K562 (cell line): ENCODE measurements around the gene NAP1L4. TPM values are rescaled to one million over a fixed set of nuclear protein-coding genes. Genes with fewer than 3 reads are reported as not detected.
A peak's percentile ranks its signal among the peaks of the same experiment; 100 is the strongest.

Experiments
- ATAC-seq: fragments of 200-7000 bp; cut with Tn5 transposase; 3 replicates; pipeline ENCODE4 v1.9.1; 2020; ENCODE audit warnings: moderate library complexity
- BruUV-seq: library from RNA; stranded (reverse); fragments of 400-500 nt; replicated peaks from 2 replicates; lab custom pipeline; 2021; lab: Mats Ljungman, UMichigan
- CTCF ChIA-PET: fragments of 300-600 bp; formaldehyde crosslinking; extraction: SDS; loops from one replicate; lab custom pipeline; 2021; ENCODE audit warnings: low intra/inter-chr PET ratio; lab: Yijun Ruan, JAX
- POLR2A ChIA-PET: fragments of 300-600, 350-650 bp; sonication (Branson Sonifier 250); formaldehyde crosslinking; extraction: SDS; loops from one replicate; lab custom pipeline; 2021; ENCODE audit warnings: antibody characterized with exemption, inconsistent platforms; lab: Yijun Ruan, JAX
- DNase-seq, 4 experiments: peaks; one replicate each; pipeline versions ENCODE4 v3.0.0 to v3.0.0-alpha.2; 2011 to 2018; ENCODE audit warnings: low spot score in 3 of 4, mixed read lengths in 3 of 4; ENCODE audit errors: extremely low read depth in 1 of 4
- FAIRE-seq: peaks from 2 replicates; lab custom pipeline; 2011; peaks lifted over from hg19 to GRCh38; lab: Jason Lieb, UNC
- H2AFZ ChIP-seq: 2 replicates; pipeline ENCODE4 v1.6.0; 2011; ENCODE audit warnings: low read depth, low read length, control low read depth, inconsistent platforms
- H3K27ac ChIP-seq: fragments of 200-600 bp; 3 replicates; pipeline ENCODE4 v1.8.0; 2011; ENCODE audit warnings: low read depth, mild to moderate bottlenecking, control low read depth, inconsistent platforms, low read length, moderate library complexity, mixed read lengths; ENCODE audit errors: extremely low read depth
- H3K27me3 ChIP-seq, 2 experiments: fragments of 300-600 bp in 1 of 2; 2 replicates in 1 of 2; 3 replicates in 1 of 2; pipeline versions ENCODE4 v1.6.0 to v1.8.0; 2011; ENCODE audit warnings: inconsistent platforms in 2 of 2, low read length in 2 of 2, mild to moderate bottlenecking in 1 of 2, mixed read lengths in 1 of 2, moderate library complexity in 1 of 2; ENCODE audit not compliant: control insufficient read depth in 2 of 2, insufficient read depth in 2 of 2
- H3K36me3 ChIP-seq: fragments of 300-600 bp; 3 replicates; pipeline ENCODE4 v1.8.0; 2011; ENCODE audit warnings: mild to moderate bottlenecking, low read length, inconsistent platforms; ENCODE audit not compliant: control insufficient read depth, insufficient read depth
- H3K4me1 ChIP-seq, 2 experiments: fragments of 200-600 bp in 1 of 2; replicated peaks in 1 of 2; 2 replicates in 1 of 2; 3 replicates in 1 of 2; pipeline versions ENCODE4 v1.5.1 to v1.8.0; 2011; ENCODE audit warnings: inconsistent platforms in 2 of 2, low read length in 2 of 2, mild to moderate bottlenecking in 1 of 2, mixed read lengths in 1 of 2, moderate library complexity in 1 of 2; ENCODE audit not compliant: control insufficient read depth in 2 of 2, insufficient read depth in 2 of 2
- H3K4me2 ChIP-seq: 2 replicates; pipeline ENCODE4 v1.6.1; 2011; ENCODE audit warnings: low read length, control low read depth, inconsistent platforms, mixed read lengths; ENCODE audit not compliant: insufficient read depth
- H3K4me3 ChIP-seq: fragments of 200-600 bp; sonication (generic), shearing (Covaris generic); 2 replicates; pipeline ENCODE4 v1.5.1; 2016; ENCODE audit warnings: control low read depth, inconsistent platforms
- H3K79me2 ChIP-seq: fragments of 200-600 bp; 3 replicates; pipeline ENCODE4 v1.8.0; 2011; ENCODE audit warnings: low read length, inconsistent platforms; ENCODE audit not compliant: control insufficient read depth, insufficient read depth
- H3K9ac ChIP-seq, 2 experiments: 2 replicates each; pipeline versions ENCODE4 v1.6.0 to v1.6.1; 2011; ENCODE audit warnings: low read depth in 2 of 2, low read length in 2 of 2, control low read depth in 1 of 2, inconsistent platforms in 1 of 2, mild to moderate bottlenecking in 1 of 2, mixed read lengths in 1 of 2; ENCODE audit not compliant: insufficient read depth in 1 of 2
- H3K9me1 ChIP-seq: one replicate; pipeline ENCODE4 v1.6.0; 2011; ENCODE audit warnings: inconsistent platforms, mild to moderate bottlenecking, low read length, moderate library complexity; ENCODE audit not compliant: control insufficient read depth, insufficient read depth
- H3K9me3 ChIP-seq: replicated peaks from 2 replicates; pipeline ENCODE4 v1.5.1; 2011; ENCODE audit warnings: low read depth, low read length, inconsistent platforms; ENCODE audit not compliant: control insufficient read depth, insufficient read depth
- H4K20me1 ChIP-seq: replicated peaks from 2 replicates; pipeline ENCODE4 v1.6.1; 2011; ENCODE audit warnings: low read length, inconsistent platforms, mixed read lengths; ENCODE audit not compliant: control insufficient read depth, insufficient read depth
- EGR1 ChIP-seq: fragments of 450-650 bp; conservative IDR thresholded peaks from 2 replicates; pipeline ENCODE4 v1.6.1; 2017; ENCODE audit warnings: mild to moderate bottlenecking
- ESRRA ChIP-seq: fragments of 450-650 bp; IDR thresholded peaks from 2 replicates; pipeline ENCODE4 v1.6.1; 2014; ENCODE audit warnings: low read depth, mild to moderate bottlenecking, moderate library complexity, borderline replicate concordance
- FOXK2 ChIP-seq, 2 experiments: fragments of 450-650 bp; IDR thresholded peaks in 1 of 2; conservative IDR thresholded peaks in 1 of 2; 2 replicates each; pipeline ENCODE4 v1.6.1; 2016; ENCODE audit warnings: low read depth in 2 of 2, mild to moderate bottlenecking in 1 of 2
- GABPB1 ChIP-seq: sonication (generic); formaldehyde crosslinking; IDR thresholded peaks from 2 replicates; pipeline ENCODE4 v1.8.0; 2022; ENCODE audit warnings: mild to moderate bottlenecking, missing genetic modification reagents
- NCOA4 ChIP-seq: fragments of 450-650 bp; IDR thresholded peaks from 2 replicates; pipeline ENCODE4 v1.6.1; 2018; ENCODE audit warnings: mild to moderate bottlenecking; ENCODE audit not compliant: partially characterized antibody
- PML ChIP-seq: IDR thresholded peaks from 2 replicates; pipeline ENCODE4 v1.6.1; 2012; ENCODE audit warnings: low read length, inconsistent platforms
- POLR2A ChIP-seq: fragments of 450-650 bp; conservative IDR thresholded peaks from 2 replicates; pipeline ENCODE4 v1.6.1; 2016
- POLR2AphosphoS5 ChIP-seq: IDR thresholded peaks from 2 replicates; pipeline ENCODE4 v1.6.1; 2011; ENCODE audit warnings: mild to moderate bottlenecking, low read depth, low read length, moderate library complexity; ENCODE audit not compliant: control insufficient read depth, insufficient read depth
- POLR2B ChIP-seq: fragments of 450-650 bp; IDR thresholded peaks from 2 replicates; pipeline ENCODE4 v1.6.1; 2018; ENCODE audit warnings: low read depth; ENCODE audit not compliant: partially characterized antibody
- POLR2G ChIP-seq: fragments of 200-400 bp; formaldehyde crosslinking; IDR thresholded peaks from 2 replicates; pipeline ENCODE4 v1.6.1; 2017; ENCODE audit warnings: low read depth, mild to moderate bottlenecking, antibody characterized with exemption, low read length, moderate library complexity
- PPARD ChIP-seq: fragments of 250-450 bp; sonication (Bioruptor Pico); IDR thresholded peaks from 2 replicates; pipeline ENCODE4 v1.8.0; 2022; ENCODE audit warnings: inconsistent platforms, mild to moderate bottlenecking, moderate library complexity
- RBM22 ChIP-seq: fragments of 200-400 bp; formaldehyde crosslinking; IDR thresholded peaks from 2 replicates; pipeline ENCODE4 v1.6.1; 2018; ENCODE audit warnings: low read length, low read depth; ENCODE audit not compliant: poor library complexity, severe bottlenecking
- SRF ChIP-seq, 2 experiments: fragments of 250-450, 450-650 bp in 1 of 2; sonication (Bioruptor Pico) in 1 of 2; sonication (generic) in 1 of 2; formaldehyde crosslinking; IDR thresholded peaks; 2 replicates each; pipeline versions ENCODE4 v1.5.0 to v1.5.1; 2020 to 2022; ENCODE audit warnings: mild to moderate bottlenecking in 1 of 2, missing genetic modification reagents in 1 of 2
- SUPT5H ChIP-seq: fragments of 450-650 bp; IDR thresholded peaks from 2 replicates; pipeline ENCODE4 v1.6.1; 2016
- ZBED1 ChIP-seq: IDR thresholded peaks from 2 replicates; pipeline ENCODE4 v1.6.1; 2014
- ZC3H4 ChIP-seq: sonication (generic); formaldehyde crosslinking; IDR thresholded peaks from 2 replicates; pipeline ENCODE4 v1.9.0; 2021; ENCODE audit warnings: missing genetic modification reagents, borderline replicate concordance
- WGBS: fragments of 100-300 bp; shearing (Covaris generic); methylation state at CpG from one replicate; pipeline ENCODE4 v1.1.6; 2016; ENCODE audit warnings: low coverage, mixed read lengths; ENCODE audit not compliant: insufficient coverage; ENCODE audit errors: missing lambda C conversion rate; 5-methylcytosine and 5-hydroxymethylcytosine counted together
- in situ Hi-C: fragments of 300-500 bp; cut with MboI; formaldehyde crosslinking; loops from 4 replicates; pipeline ENCODE4 v1.15.0; 2018; ENCODE audit warnings: inconsistent platforms, mixed read lengths
- intact Hi-C: fragments of 100-400 bp; cut with micrococcal nuclease; formaldehyde crosslinking; loops from 2 replicates; pipeline ENCODE4 v1.14.2; 2022
- polyA plus RNA-seq, 8 experiments: library from polyadenylated mRNA; depleted of rRNA in 4 of 8; stranded (reverse) in 5 of 8; unstranded in 3 of 8; fragments of >200 nt; fragmentation: Nextera tagmentation in 2 of 8; fragmentation: Illumina TruSeq in 1 of 8; extraction: Ambion mirVana in 2 of 8; extraction: Trizol in 1 of 8; gene quantifications; 2 replicates each; pipeline versions ENCODE4 v1.2.1 to v1.2.3, GENCODE V29; 2011 to 2014; ENCODE audit warnings: inconsistent platforms in 1 of 8, missing spikeins in 1 of 8
- total RNA-seq, 7 experiments: library from RNA; depleted of rRNA in 6 of 7; stranded (reverse); fragments of >200 nt in 6 of 7; fragmentation: Illumina TruSeq in 2 of 7; extraction: Trizol in 2 of 7; gene quantifications; 2 replicates each; pipeline versions ENCODE4 v1.2.1 to v1.2.3, GENCODE V29; 2011 to 2021; ENCODE audit warnings: low replicate concordance in 1 of 7
- TF ChIP-seq, protein P1 (sequence below): fragments of 450-650 bp; IDR thresholded peaks from 2 replicates; pipeline ENCODE4 v1.7.1; 2018; ENCODE audit warnings: mild to moderate bottlenecking, low read depth; ENCODE audit not compliant: partially characterized antibody

NAP1L4 gene
- total and polyA plus RNA-seq, 9 of the 15 experiments (the other 6 are each of a cell fraction or from before 2014, with no cell fraction given), result 34.1 to 237 (median 179) TPM

DNA sequence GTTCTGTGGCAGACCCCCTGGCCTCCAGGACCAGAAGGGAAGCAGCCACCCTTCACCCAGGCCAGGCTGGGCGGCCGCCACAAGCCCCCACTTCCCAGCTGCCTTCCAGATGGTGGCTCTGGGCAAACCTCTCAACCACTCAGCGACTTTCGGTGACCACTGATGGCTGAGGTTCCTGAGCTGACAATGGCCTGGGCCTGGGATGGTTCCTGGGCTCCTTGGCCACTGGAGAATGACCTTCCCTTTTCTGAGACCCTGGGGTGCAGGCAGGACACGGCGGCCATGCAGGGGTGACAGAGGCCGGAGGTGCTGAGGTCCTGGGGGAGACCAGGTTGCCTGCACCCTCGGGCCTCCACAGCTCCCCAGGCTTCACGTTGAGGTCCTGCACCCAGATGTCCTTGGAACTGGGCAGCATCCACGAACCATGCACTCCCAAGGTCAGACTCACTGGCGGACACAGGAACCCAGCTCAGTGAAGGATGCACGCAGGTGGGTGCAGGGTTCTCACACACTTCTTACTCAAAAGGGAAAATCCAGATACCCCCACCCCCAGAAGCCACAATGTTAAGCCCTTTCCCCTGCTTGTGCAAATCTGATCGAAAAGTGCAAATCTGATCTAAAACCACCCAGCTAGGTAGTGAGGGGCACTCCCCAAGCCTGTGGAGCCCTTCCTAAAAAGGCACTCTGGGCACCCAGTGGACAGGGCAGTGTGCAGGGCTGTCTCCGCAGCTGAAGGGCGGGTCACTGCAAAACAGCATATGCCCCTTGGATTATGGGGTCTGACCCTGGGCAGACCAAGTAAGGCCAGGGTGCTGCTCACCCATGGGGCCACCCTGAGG is 49.0 kb downstream of the NAP1L4 start:
- no TSS peak for BruUV-seq
- Histone ChIP-seq H3K79me2 (no peaks in the 10 kb centered on the region), H4K20me1 (peaks cover 6% of the 10 kb centered on the region; the same call in 1 of the 2 replicates), H3K4me2 (no peak overlapping the region), H3K27me3 (no peaks in the 10 kb centered on the region), H3K9ac (no peak overlapping the region), H3K27ac (no peak overlapping the region), H3K9me1 (no peaks in the 10 kb centered on the region), H3K36me3 (peaks cover 48% of the 10 kb centered on the region), H3K4me1 (peaks cover 0 to 32% of the 10 kb centered on the region in 2 experiments; a peak in 2 of 5 replicates), H3K9me3 (0 out of 2 replicates have a peak, but pooled peaks cover 4% of the 10 kb centered on the region), H2AFZ (no peak overlapping the region), H3K4me3 (no peak overlapping the region)
- no peak for DNase-seq
- POLR2A ChIA-PET, result interaction anchor here (0.6 to 4.4 kb wide), 9 partner anchors 8 to 252 kb away, joined by 3 to 33 read pairs (median 4); partner anchors contain the start of gene PHLDA2
- no peak for FAIRE-seq
- WGBS, result 80% methylated on average over 15 of the region's 15 CpGs
- peak; percentile 37 for ATAC-seq
- in situ Hi-C loops, result no loop called here
- intact Hi-C loops, result no loop called here
- CTCF ChIA-PET, result no interaction called here
- peak; percentile 62; the same call in 1 of the 2 replicates for TF ChIP-seq SUPT5H
- TF ChIP-seq SRF (CRISPR knock-in tag; IDR thresholded peaks at IDR 0.05), result no peak
- TF ChIP-seq ESRRA, result peak; percentile 63; the same call in 1 of the 2 replicates
- TF ChIP-seq PML, result 0 out of 2 replicates have a peak, but pooled peaks have one; percentile 10
- no peak for TF ChIP-seq ZC3H4 (CRISPR knock-in tag)
- TF ChIP-seq NCOA4, result no peak
- no peak for TF ChIP-seq EGR1
- peak; percentile 51; the same call in 1 of the 2 replicates for TF ChIP-seq POLR2AphosphoS5
- no peak for TF ChIP-seq FOXK2 (conservative IDR thresholded peaks at IDR 0.05 in 1 of 2, IDR thresholded peaks at IDR 0.05 in 1 of 2; ENCODE audit: low read depth in 2 of 2)
- TF ChIP-seq POLR2G, result peak; percentile 79
- peak; percentile 67; the same call in 1 of the 2 replicates for TF ChIP-seq POLR2A
- no peak for TF ChIP-seq PPARD
- TF ChIP-seq POLR2B, result peak; percentile 9
- TF ChIP-seq RBM22, result peak; percentile 93
- TF ChIP-seq, protein P1, sequence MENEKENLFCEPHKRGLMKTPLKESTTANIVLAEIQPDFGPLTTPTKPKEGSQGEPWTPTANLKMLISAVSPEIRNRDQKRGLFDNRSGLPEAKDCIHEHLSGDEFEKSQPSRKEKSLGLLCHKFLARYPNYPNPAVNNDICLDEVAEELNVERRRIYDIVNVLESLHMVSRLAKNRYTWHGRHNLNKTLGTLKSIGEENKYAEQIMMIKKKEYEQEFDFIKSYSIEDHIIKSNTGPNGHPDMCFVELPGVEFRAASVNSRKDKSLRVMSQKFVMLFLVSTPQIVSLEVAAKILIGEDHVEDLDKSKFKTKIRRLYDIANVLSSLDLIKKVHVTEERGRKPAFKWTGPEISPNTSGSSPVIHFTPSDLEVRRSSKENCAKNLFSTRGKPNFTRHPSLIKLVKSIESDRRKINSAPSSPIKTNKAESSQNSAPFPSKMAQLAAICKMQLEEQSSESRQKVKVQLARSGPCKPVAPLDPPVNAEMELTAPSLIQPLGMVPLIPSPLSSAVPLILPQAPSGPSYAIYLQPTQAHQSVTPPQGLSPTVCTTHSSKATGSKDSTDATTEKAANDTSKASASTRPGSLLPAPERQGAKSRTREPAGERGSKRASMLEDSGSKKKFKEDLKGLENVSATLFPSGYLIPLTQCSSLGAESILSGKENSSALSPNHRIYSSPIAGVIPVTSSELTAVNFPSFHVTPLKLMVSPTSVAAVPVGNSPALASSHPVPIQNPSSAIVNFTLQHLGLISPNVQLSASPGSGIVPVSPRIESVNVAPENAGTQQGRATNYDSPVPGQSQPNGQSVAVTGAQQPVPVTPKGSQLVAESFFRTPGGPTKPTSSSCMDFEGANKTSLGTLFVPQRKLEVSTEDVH, result peak; percentile 12
- 0 out of 2 replicates have a peak, but pooled peaks have one; percentile 36 for TF ChIP-seq GABPB1 (CRISPR knock-in tag)
- peak; percentile 36; the same call in 1 of the 2 replicates for TF ChIP-seq ZBED1
